Measurements from ENCODE around the gene AFAP1L2. TPM values are rescaled to one million over a fixed set of nuclear protein-coding genes. Genes with fewer than 3 reads are reported as not detected.
A peak's percentile ranks its signal among the peaks of the same experiment; 100 is the strongest.

The AFAP1L2 gene
- total RNA-seq, 1 donor from 2014 or later = 6.4 TPM

DNA sequence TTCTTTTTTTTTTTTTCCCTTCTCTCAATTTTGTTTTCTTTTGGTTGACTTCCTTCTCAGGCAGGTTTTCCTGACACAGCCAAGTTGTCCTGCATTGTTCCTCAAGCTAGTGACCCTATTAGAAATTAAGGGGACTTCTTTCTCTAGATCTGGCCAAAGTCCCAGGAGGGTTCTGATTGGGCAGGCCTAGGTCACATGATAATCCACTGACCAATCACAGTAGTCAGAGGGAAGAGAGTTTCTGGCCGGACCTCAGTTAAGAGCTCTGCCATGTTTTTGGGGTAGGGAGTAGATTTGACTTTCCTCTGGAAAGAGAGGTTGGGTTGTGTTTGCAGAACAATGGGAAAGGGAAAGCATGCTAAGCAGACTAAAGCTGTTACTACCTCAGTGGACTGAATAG, 149.1 kb downstream of the AFAP1L2 start:
- H3K4me3 Mint-ChIP-seq = no peak overlapping the region
- peaks cover 9% of the 10 kb centered on the region for H3K9me3 Mint-ChIP-seq

DNA sequence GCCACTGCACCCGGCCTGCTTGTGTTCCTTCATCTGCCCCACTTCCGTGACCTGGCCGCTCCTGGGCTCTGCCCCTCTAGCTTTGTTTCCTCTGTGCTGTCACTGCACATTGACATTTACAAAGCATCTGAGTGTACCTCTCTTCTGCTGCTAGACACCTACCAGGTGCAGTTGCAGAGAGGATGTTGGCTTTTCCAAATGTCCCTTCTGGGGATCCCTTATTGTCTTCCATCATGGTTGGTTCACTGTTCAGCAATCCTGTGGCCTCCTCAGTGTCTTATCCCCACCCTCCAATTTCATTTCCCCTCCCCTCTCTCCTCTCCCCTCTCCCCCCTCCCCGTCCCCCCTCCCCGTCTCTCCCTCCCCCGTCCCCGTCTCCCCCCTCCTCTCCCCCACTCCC, 151.4 kb downstream of the AFAP1L2 start:
- TF ChIP-seq, protein P1, sequence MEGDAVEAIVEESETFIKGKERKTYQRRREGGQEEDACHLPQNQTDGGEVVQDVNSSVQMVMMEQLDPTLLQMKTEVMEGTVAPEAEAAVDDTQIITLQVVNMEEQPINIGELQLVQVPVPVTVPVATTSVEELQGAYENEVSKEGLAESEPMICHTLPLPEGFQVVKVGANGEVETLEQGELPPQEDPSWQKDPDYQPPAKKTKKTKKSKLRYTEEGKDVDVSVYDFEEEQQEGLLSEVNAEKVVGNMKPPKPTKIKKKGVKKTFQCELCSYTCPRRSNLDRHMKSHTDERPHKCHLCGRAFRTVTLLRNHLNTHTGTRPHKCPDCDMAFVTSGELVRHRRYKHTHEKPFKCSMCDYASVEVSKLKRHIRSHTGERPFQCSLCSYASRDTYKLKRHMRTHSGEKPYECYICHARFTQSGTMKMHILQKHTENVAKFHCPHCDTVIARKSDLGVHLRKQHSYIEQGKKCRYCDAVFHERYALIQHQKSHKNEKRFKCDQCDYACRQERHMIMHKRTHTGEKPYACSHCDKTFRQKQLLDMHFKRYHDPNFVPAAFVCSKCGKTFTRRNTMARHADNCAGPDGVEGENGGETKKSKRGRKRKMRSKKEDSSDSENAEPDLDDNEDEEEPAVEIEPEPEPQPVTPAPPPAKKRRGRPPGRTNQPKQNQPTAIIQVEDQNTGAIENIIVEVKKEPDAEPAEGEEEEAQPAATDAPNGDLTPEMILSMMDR (conservative IDR thresholded peaks at IDR 0.05) = no peak
- H3K9me3 Mint-ChIP-seq = peaks cover 9% of the 10 kb centered on the region

More for the DNA sequence above, 149.1 kb downstream of the AFAP1L2 start:
- H3K4me1 Mint-ChIP-seq (ENCODE audit: unreplicated experiment) = peaks cover 20% of the 10 kb centered on the region
- no peaks in the 10 kb centered on the region for H3K27me3 Mint-ChIP-seq
- no peaks in the 10 kb centered on the region for H3K36me3 Mint-ChIP-seq
- TF ChIP-seq, protein P1 (conservative IDR thresholded peaks at IDR 0.05) = no peak
- no peak for DNase-seq (ENCODE audit: extremely low spot score, unreplicated experiment)
- no peak overlapping the region for H3K27ac Mint-ChIP-seq

DNA sequence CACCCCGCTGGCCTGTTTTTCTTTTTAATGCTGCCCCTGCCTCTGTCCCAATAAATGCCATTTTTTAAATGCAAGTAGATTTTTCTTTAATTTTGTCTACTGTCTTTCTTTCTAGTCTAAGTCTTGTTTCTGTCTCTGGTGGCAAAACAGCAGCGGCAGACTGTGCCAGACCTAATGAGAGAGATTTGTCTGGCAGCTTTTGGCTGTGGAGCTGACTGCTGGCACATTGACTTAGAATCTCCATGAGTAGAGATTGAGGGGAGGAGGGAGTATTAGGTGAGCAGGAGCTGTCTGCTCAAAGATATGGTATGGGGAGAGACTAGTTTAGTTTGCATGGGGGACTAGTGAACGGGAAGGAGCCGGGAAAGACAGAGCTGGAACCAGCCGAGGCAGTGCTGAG, 152.2 kb downstream of the AFAP1L2 start:
- Mint-ChIP-seq H3K27me3 (no peaks in the 10 kb centered on the region), H3K36me3 (no peaks in the 10 kb centered on the region), H3K27ac (no peak overlapping the region), H3K4me3 (no peak overlapping the region), H3K9me3 (peaks cover 9% of the 10 kb centered on the region), H3K4me1 (ENCODE audit: unreplicated experiment) (peaks cover 13% of the 10 kb centered on the region)
- TF ChIP-seq, protein P1 (conservative IDR thresholded peaks at IDR 0.05) = no peak
- DNase-seq (ENCODE audit: extremely low spot score, unreplicated experiment) = no peak

More for the DNA sequence above, 151.4 kb downstream of the AFAP1L2 start:
- no peak for DNase-seq (ENCODE audit: extremely low spot score, unreplicated experiment)
- H3K27ac Mint-ChIP-seq = no peak overlapping the region
- H3K27me3 Mint-ChIP-seq = no peaks in the 10 kb centered on the region
- H3K36me3 Mint-ChIP-seq = no peaks in the 10 kb centered on the region
- peaks cover 17% of the 10 kb centered on the region for H3K4me1 Mint-ChIP-seq (ENCODE audit: unreplicated experiment)
- no peak overlapping the region for H3K4me3 Mint-ChIP-seq

DNA sequence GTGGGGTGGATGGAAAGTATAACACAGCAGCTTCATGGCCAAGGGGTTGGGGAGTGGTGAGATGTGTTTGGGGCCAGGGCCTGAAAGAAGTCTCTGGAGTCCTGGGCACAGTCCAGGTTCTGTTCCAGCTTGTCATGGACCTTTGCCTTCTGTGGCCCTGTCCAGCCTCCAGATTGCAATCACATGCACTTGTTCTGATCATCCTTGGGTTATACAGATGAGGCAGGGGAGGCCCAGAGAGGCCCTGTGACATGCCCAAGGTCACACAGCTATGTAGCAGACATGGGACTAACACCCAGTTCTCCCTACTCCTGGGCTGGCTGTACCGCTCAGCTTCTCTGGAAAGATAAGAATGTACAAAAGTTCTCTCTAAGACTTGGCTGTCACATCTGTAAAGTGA, 153.6 kb downstream of the AFAP1L2 start:
- Mint-ChIP-seq H3K27me3 (no peaks in the 10 kb centered on the region), H3K36me3 (no peaks in the 10 kb centered on the region), H3K9me3 (peaks cover 9% of the 10 kb centered on the region), H3K4me3 (no peak overlapping the region), H3K4me1 (ENCODE audit: unreplicated experiment) (peaks cover 15% of the 10 kb centered on the region), H3K27ac (peak overlapping the region; percentile 25)
- no peak for DNase-seq (ENCODE audit: extremely low spot score, unreplicated experiment)
- TF ChIP-seq, protein P1 (conservative IDR thresholded peaks at IDR 0.05) = no peak

DNA sequence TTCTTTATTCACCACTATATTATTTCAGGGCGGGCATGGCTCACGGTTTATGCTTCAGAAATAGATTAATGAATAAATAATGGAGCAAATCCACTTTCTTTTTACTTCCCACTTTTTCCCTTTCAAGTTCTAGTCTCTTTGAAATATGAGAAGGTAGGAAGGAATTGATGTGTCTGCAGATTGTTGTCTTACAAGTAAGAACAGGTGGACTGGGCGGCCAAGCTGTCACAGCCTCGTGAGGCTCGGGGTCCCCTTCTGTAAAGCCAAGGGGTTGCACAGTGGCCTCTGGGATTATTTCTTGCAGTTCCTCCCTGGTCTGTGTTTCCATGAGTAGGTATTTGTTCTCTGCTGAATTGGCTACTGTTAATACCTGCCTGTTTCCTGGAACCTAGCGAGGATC, 154.1 kb downstream of the AFAP1L2 start:
- Mint-ChIP-seq H3K4me3 (no peak overlapping the region), H3K27ac (peak overlapping the region; percentile 25), H3K27me3 (no peaks in the 10 kb centered on the region), H3K36me3 (no peaks in the 10 kb centered on the region), H3K9me3 (peaks cover 9% of the 10 kb centered on the region), H3K4me1 (ENCODE audit: unreplicated experiment) (peaks cover 20% of the 10 kb centered on the region)
- no peak for DNase-seq (ENCODE audit: extremely low spot score, unreplicated experiment)
- TF ChIP-seq, protein P1 (conservative IDR thresholded peaks at IDR 0.05) = no peak
